ENCODE data around the gene COG4.

The COG4 gene

GRCh38 chr16:70494202-70494770, 29.1 kb downstream of the COG4 start:
- TF ChIP-seq POLR2A (IDR thresholded peaks at IDR 0.05; ENCODE audit: low read depth, low read length) = no peak
- no peak for TF ChIP-seq TAF1 (IDR thresholded peaks at IDR 0.05; ENCODE audit: borderline replicate concordance, low read depth, low read length)
- no peak for TF ChIP-seq POLR2AphosphoS5 (IDR thresholded peaks at IDR 0.05; ENCODE audit: low read depth, low read length)
- FAIRE-seq = no peak
- no peak for DNase-seq (ENCODE audit: insufficient read length)

DNA sequence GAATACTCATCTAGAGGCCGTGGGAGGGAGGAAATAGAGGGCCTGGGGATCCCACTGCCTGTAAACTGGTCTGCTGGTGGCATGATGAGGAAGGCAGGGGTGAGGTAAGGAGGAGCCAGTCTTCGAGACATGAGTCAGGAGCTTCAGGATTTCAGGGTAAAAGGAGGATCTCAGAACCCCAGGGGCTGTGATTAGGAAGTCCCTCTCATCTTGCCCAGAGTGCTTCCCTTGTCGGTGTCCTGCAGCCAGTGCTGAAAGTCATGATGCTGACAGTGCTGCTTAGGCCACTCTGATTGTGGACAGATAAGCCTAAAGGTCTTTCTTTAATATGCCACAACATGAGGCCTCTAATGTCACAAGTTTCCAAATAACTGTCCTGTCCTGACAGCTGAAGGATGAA, 29.6 kb downstream of the COG4 start:
- TF ChIP-seq POLR2A (IDR thresholded peaks at IDR 0.05; ENCODE audit: low read depth, low read length) = no peak
- TF ChIP-seq POLR2AphosphoS5 (IDR thresholded peaks at IDR 0.05; ENCODE audit: low read depth, low read length) = no peak
- no peak for TF ChIP-seq TAF1 (IDR thresholded peaks at IDR 0.05; ENCODE audit: borderline replicate concordance, low read depth, low read length)
- no peak for FAIRE-seq

GRCh38 chr16:70490261-70490660, 33.1 kb downstream of the COG4 start:
- DNase-seq (ENCODE audit: insufficient read length) (no peak), FAIRE-seq (no peak)
- TF ChIP-seq POLR2AphosphoS5 (IDR thresholded peaks at IDR 0.05; ENCODE audit: low read depth, low read length) (no peak), TAF1 (IDR thresholded peaks at IDR 0.05; ENCODE audit: borderline replicate concordance, low read depth, low read length) (no peak), POLR2A (IDR thresholded peaks at IDR 0.05; ENCODE audit: low read depth, low read length) (no peak)

More for the DNA sequence above, 29.6 kb downstream of the COG4 start:
- DNase-seq (ENCODE audit: insufficient read length) = no peak

GRCh38 chr16:70484867-70485266, 38.5 kb downstream of the COG4 start:
- TF ChIP-seq POLR2A (IDR thresholded peaks at IDR 0.05; ENCODE audit: low read depth, low read length) (no peak), POLR2AphosphoS5 (IDR thresholded peaks at IDR 0.05; ENCODE audit: low read depth, low read length) (no peak), TAF1 (IDR thresholded peaks at IDR 0.05; ENCODE audit: borderline replicate concordance, low read depth, low read length) (no peak)
- FAIRE-seq = no peak
- DNase-seq (ENCODE audit: insufficient read length) = no peak

- TF ChIP-seq TAF1 (IDR thresholded peaks at IDR 0.05; ENCODE audit: borderline replicate concordance, low read depth, low read length) = no peak
- TF ChIP-seq POLR2A (IDR thresholded peaks at IDR 0.05; ENCODE audit: low read depth, low read length) = no peak
- no peak for TF ChIP-seq POLR2AphosphoS5 (IDR thresholded peaks at IDR 0.05; ENCODE audit: low read depth, low read length)
- FAIRE-seq = peak; percentile 74
- DNase-seq (ENCODE audit: insufficient read length) = no peak
Observed at GRCh38 chr16:70483426-70483825, 39.9 kb downstream of the COG4 start.

GRCh38 chr16:70482624-70483023, 40.7 kb downstream of the COG4 start:
- TF ChIP-seq POLR2A (IDR thresholded peaks at IDR 0.05; ENCODE audit: low read depth, low read length) = no peak
- no peak for TF ChIP-seq TAF1 (IDR thresholded peaks at IDR 0.05; ENCODE audit: borderline replicate concordance, low read depth, low read length)
- no peak for TF ChIP-seq POLR2AphosphoS5 (IDR thresholded peaks at IDR 0.05; ENCODE audit: low read depth, low read length)
- FAIRE-seq = no peak
- no peak for DNase-seq (ENCODE audit: insufficient read length)

DNA sequence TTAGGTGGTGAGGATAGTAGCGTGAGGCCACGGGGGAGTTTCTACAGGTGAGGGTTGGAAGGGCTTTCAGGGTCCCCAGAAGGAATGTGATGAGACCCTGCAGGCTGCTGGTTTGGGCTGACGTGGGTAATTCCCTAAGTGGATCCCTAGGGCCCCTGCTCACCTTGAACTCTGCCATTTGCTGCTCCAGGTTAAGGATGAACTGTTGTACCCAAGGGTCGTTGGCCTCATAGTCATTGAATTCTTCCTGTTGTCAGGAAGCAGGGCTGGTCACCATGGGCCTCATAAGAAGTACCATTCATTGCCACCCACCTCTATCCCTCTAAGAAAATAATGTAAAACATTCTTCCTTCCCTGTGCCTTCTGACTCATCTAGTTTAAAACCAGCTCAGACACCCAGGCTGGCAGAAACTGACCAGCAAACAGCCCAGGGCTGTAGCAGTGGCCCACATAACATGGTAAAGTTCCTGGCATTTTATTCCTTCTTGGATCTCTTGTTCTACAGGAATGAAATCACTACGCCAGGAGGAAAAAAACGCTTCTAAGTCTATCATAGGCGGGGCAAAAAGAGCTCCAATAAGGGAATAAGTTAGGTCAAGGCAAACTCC, 41.3 kb downstream of the COG4 start:
- TF ChIP-seq POLR2A (IDR thresholded peaks at IDR 0.05; ENCODE audit: low read depth, low read length) (no peak), TAF1 (IDR thresholded peaks at IDR 0.05; ENCODE audit: borderline replicate concordance, low read depth, low read length) (no peak), POLR2AphosphoS5 (IDR thresholded peaks at IDR 0.05; ENCODE audit: low read depth, low read length) (no peak)
- DNase-seq (ENCODE audit: insufficient read length) (no peak), FAIRE-seq (no peak)

GRCh38 chr16:70480127-70481105, 42.9 kb downstream of the COG4 start:
- FAIRE-seq (no peak), DNase-seq (ENCODE audit: insufficient read length) (no peak)
- TF ChIP-seq POLR2AphosphoS5 (IDR thresholded peaks at IDR 0.05; ENCODE audit: low read depth, low read length) = no peak
- no peak for TF ChIP-seq POLR2A (IDR thresholded peaks at IDR 0.05; ENCODE audit: low read depth, low read length)

GRCh38 chr16:70478912-70479341, 44.4 kb downstream of the COG4 start:
- TF ChIP-seq POLR2A (IDR thresholded peaks at IDR 0.05; ENCODE audit: low read depth, low read length) (no peak), TAF1 (IDR thresholded peaks at IDR 0.05; ENCODE audit: borderline replicate concordance, low read depth, low read length) (no peak), POLR2AphosphoS5 (IDR thresholded peaks at IDR 0.05; ENCODE audit: low read depth, low read length) (no peak)
- FAIRE-seq (no peak), DNase-seq (ENCODE audit: insufficient read length) (no peak)

DNA sequence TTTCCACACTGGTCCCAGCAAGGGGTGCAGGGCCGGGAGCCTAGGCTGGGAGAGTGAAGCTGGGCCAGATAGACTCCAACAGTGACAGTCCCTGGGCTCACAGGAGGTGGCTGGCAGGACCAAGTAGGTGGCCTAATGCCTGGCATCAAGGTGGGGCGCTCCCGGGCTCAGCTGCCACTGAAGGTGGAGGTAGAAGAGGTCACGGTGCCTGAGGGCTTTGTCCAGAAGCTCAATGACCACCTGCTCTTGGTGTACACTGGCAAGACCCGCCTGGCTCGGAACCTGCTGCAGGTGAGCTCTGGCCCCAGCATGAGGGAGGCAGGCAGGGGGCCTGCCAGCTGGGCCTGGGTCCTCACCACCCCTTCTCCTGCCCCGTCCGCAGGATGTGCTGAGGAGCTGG, 45.2 kb downstream of the COG4 start:
- no peak for DNase-seq (ENCODE audit: insufficient read length)
- no peak for TF ChIP-seq POLR2A (IDR thresholded peaks at IDR 0.05; ENCODE audit: low read depth, low read length)
- no peak for TF ChIP-seq TAF1 (IDR thresholded peaks at IDR 0.05; ENCODE audit: borderline replicate concordance, low read depth, low read length)
- TF ChIP-seq POLR2AphosphoS5 (IDR thresholded peaks at IDR 0.05; ENCODE audit: low read depth, low read length) = no peak
- FAIRE-seq = no peak

DNA sequence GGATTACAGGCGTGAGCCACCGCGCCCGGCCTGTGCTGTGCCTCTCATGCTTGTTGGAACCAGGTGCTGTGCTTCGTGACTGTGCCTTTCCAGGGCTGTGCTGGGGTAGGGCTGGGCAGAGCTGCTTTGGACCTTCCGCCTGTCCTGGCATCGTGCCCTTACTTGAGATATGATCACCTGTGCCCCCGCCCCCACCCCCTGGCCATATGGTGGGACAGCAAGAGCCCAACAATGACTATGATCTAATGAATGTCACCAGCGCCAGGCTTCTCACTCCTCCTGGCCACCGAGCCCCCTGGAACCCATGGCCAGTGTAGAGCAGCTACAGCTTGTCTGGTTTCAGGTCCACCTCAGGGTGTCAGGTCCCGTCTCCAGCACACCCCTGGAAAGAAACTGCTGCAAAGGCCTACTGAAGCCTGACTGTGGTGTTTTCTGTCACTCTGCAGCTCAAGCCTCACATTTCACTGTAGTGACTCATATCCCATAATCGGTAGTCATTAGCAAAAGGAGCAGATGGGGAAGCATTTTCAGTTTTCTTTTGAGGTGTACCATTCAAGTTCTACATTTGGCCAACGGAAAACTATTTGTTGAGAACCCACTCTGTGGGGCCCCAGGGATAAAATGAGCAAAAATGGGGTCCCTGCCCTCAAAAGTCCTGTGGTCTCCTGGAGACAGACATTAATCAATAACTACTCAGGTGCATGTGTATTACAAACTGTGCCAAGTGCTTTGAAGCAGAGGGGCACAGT, 46.9 kb downstream of the COG4 start:
- TF ChIP-seq POLR2AphosphoS5 (IDR thresholded peaks at IDR 0.05; ENCODE audit: low read depth, low read length) = peak; percentile 51; the same call in 1 of the 2 replicates
- TF ChIP-seq TAF1 (IDR thresholded peaks at IDR 0.05; ENCODE audit: borderline replicate concordance, low read depth, low read length) = no peak
- TF ChIP-seq POLR2A (IDR thresholded peaks at IDR 0.05; ENCODE audit: low read depth, low read length) = peak; percentile 48; the same call in 1 of the 2 replicates
- DNase-seq (ENCODE audit: insufficient read length) (peak; percentile 96), FAIRE-seq (peak; percentile 99)
